H1 (cell line): ENCODE data around the gene ACADM. TPM values are rescaled to one million over a fixed set of nuclear protein-coding genes. Genes with fewer than 3 reads are reported as not detected.

ENCODE experiments used
- RNF2 ChIP-seq: fragments of 200-900, 300-1000 bp; sonication (generic); IDR thresholded peaks from 2 replicates; pipeline ENCODE4 v1.7.1; 2016; ENCODE audit warnings: borderline replicate concordance, low read depth, mild to moderate bottlenecking, antibody characterized with exemption, low read length; ENCODE audit not compliant: poor library complexity, severe bottlenecking; ENCODE audit errors: missing control alignments
- polyA plus RNA-seq, 7 experiments: library from polyadenylated mRNA; depleted of rRNA in 3 of 7; stranded (reverse) in 5 of 7; unstranded in 2 of 7; fragments of >200 nt in 5 of 7; fragments of 200-250 nt in 2 of 7; gene quantifications; 1 replicate in 5 of 7; 2 replicates in 1 of 7; 4 replicates in 1 of 7; pipeline versions ENCODE4 v1.2.1 to v1.2.3, GENCODE V29; 2011 to 2013; ENCODE audit warnings: missing spikeins in 2 of 7, mixed read lengths in 2 of 7
- total RNA-seq: library from RNA; stranded (reverse); fragmentation: NEBNext Ultra II Directional; extraction: Animal tissue kit (Norgen Biotek cat#: 25700); gene quantifications from 2 replicates; pipeline ENCODE4 v1.2.1, GENCODE V29; 2021

The ACADM gene
- total and polyA plus RNA-seq, 2 of the 8 experiments (the other 6 are each of a cell fraction or from before 2014, with no cell fraction given), result 14.3 to 40.0 TPM

- no peak for TF ChIP-seq RNF2
Observed at GRCh38 chr1:75693551-75693950, 31.0 kb upstream of the ACADM start (continued).
